ENCODE data around the gene MYPOP. TPM values are rescaled to one million over a fixed set of nuclear protein-coding genes. Genes with fewer than 3 reads are reported as not detected.

Gene MYPOP
- polyA plus RNA-seq, 3 donors, result 0.08 to 5.9 (median 0.39) TPM

DNA sequence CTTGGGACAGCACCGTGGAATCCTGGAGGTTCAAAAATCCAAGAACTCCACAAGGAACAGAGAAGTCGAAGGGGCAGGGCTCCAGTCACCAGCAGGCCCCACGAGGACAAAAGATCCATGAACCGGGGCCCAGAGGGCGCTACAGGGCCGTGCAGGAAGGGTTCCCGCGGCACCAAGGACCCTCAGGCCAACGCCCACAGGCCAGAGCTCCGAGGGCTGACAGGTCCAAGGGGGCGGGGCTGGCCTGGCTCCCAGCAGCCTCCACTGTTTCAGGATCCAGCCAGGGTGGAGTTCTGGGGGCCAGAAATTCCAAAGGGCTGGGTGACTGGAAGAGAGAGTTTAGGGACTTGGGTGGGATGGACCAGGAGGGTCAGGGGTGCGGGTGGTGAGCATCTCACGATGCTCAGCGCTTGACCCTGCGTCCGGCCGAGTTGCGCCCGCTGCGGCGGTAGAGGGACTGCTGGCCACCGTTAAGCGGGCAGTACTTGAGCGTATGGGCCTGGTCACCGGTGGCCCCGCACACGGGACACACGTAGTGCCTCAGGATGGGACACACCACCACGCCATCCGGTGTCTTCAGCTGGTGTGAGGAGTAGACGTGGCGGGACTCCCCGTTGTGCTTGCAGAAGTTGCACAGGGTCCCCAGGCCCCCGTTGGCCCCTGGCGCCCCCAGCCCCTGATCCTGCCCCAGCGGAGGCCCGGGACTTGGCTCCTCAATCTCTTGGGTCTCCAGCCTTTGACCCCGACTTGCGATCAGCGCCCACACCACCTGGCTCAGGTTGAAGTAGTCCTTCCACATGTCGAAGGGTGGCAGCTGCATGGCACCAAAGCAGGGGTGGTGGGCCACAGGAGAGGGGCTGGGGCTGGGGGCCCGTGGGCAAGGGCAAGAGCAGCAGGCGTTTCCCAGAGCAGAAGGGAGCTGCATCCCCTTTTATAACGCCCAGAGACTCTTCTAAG lies 11.7 kb upstream of the MYPOP start, which contains the start of gene NANOS2:
TSS of gene NANOS2 (minus strand) at position 905 of the 957 bp plus-strand sequence. CDS start at position 820, 85 bp downstream.
- H3K4me1 ChIP-seq (ENCODE audit: control insufficient read depth in 1 of 2, insufficient read depth in 2 of 2, low read length in 2 of 2), result no peaks in the 10 kb centered on the region
- H3K4me3 ChIP-seq (replicated peaks in 1 of 3; ENCODE audit: low read depth in 2 of 3, low read length in 3 of 3), result no peak within 1 kb of the TSS
- H3K27ac Mint-ChIP-seq, result no peak within 1 kb of the TSS
- H3K9me3 ChIP-seq (replicated peaks in 1 of 2; ENCODE audit: control insufficient read depth in 1 of 2, insufficient read depth in 1 of 2, low read length in 2 of 2), result no peaks in the 10 kb centered on the region
- no peaks in the 10 kb centered on the region for H3K36me3 ChIP-seq (replicated peaks in 1 of 2; ENCODE audit: control insufficient read depth in 1 of 2, insufficient read depth in 2 of 2, low read length in 2 of 2)
- 66% methylated on average over 39 of the region's 44 CpGs for WGBS (ENCODE audit: insufficient coverage)
- H3K4me1 Mint-ChIP-seq, result no peaks in the 10 kb centered on the region
- intact Hi-C loops (cut with micrococcal nuclease), result no loop called here
- peak within 1 kb of the TSS in 1 of 2 donors; percentile 36 for H3K4me3 Mint-ChIP-seq
- H3K36me3 Mint-ChIP-seq, result no peaks in the 10 kb centered on the region
- DNase-seq, result no peak
- peaks cover 27 to 55% (median 39%) of the 10 kb centered on the region in 3 donors for H3K27me3 Mint-ChIP-seq (ENCODE audit: low read depth in 3 of 3)
- H3K27me3 ChIP-seq (ENCODE audit: control insufficient read depth in 2 of 2, insufficient read depth in 2 of 2, low read length in 2 of 2), result peaks cover 0 to 2% of the 10 kb centered on the region in 2 donors
- TF ChIP-seq CTCF (IDR thresholded peaks at IDR 0.05), result no peak
- no peak within 1 kb of the TSS for H3K4me2 ChIP-seq (replicated peaks; ENCODE audit: extremely low read depth, low read length, poor library complexity, severe bottlenecking)
- no peaks in the 10 kb centered on the region for H3K79me2 ChIP-seq (ENCODE audit: insufficient read depth, low read length)
- no peaks in the 10 kb centered on the region for H4K20me1 ChIP-seq (ENCODE audit: insufficient read depth, low read length)
- H3K27ac ChIP-seq (ENCODE audit: low read depth in 1 of 2, low read length in 2 of 2), result no peak within 1 kb of the TSS
- no peaks in the 10 kb centered on the region for H3K9me3 Mint-ChIP-seq
- H3K9ac ChIP-seq (ENCODE audit: insufficient read depth, low read length, poor library complexity, severe bottlenecking), result no peak within 1 kb of the TSS
- H2AFZ ChIP-seq (ENCODE audit: insufficient read depth, low read depth, low read length, poor library complexity, severe bottlenecking), result no peak within 1 kb of the TSS

DNA sequence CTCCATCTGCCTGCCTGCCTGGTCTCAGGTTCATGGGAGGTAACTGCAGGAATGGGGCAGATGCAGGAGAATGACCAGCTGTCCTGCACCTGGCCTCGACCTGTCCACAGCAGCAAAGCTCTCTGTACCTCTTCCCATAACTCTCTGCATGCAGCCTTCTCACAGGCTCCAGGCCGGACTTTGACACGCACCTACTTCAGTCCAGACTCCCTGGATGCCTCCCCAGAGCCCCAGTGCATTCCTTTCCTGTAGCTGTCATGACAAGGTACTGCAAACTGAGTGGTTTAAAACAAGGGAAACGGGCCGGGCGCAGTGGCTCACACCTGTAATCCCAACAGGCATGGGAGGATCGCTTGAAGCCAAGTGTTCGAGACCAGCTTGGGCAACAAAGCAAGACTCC lies 8.9 kb upstream of the MYPOP start:
- Histone ChIP-seq H3K27me3 (ENCODE audit: control insufficient read depth in 2 of 2, insufficient read depth in 2 of 2, low read length in 2 of 2) (peaks cover 0 to 2% of the 10 kb centered on the region in 2 donors), H3K4me3 (replicated peaks in 1 of 3; ENCODE audit: low read depth in 2 of 3, low read length in 3 of 3) (no peak overlapping the region), H3K9me3 (replicated peaks in 1 of 2; ENCODE audit: control insufficient read depth in 1 of 2, insufficient read depth in 1 of 2, low read length in 2 of 2) (no peaks in the 10 kb centered on the region), H4K20me1 (ENCODE audit: insufficient read depth, low read length) (no peaks in the 10 kb centered on the region), H3K4me2 (replicated peaks; ENCODE audit: extremely low read depth, low read length, poor library complexity, severe bottlenecking) (no peak overlapping the region), H3K36me3 (replicated peaks in 1 of 2; ENCODE audit: control insufficient read depth in 1 of 2, insufficient read depth in 2 of 2, low read length in 2 of 2) (no peaks in the 10 kb centered on the region), H3K27ac (ENCODE audit: low read depth in 1 of 2, low read length in 2 of 2) (no peak overlapping the region), H2AFZ (ENCODE audit: insufficient read depth, low read depth, low read length, poor library complexity, severe bottlenecking) (peak overlapping the region; percentile 0), H3K9ac (ENCODE audit: insufficient read depth, low read length, poor library complexity, severe bottlenecking) (no peak overlapping the region), H3K4me1 (ENCODE audit: control insufficient read depth in 1 of 2, insufficient read depth in 2 of 2, low read length in 2 of 2) (no peaks in the 10 kb centered on the region), H3K79me2 (ENCODE audit: insufficient read depth, low read length) (no peaks in the 10 kb centered on the region)
- TF ChIP-seq CTCF (IDR thresholded peaks at IDR 0.05), result no peak
- 92% methylated on average over 8 of the region's 8 CpGs for WGBS (ENCODE audit: insufficient coverage)
- Mint-ChIP-seq H3K27me3 (ENCODE audit: low read depth in 3 of 3) (peaks cover 24 to 43% (median 31%) of the 10 kb centered on the region in 3 donors), H3K36me3 (no peaks in the 10 kb centered on the region), H3K4me1 (no peaks in the 10 kb centered on the region), H3K27ac (peak overlapping the region in 2 of 7 donors; percentile 16 to 23), H3K9me3 (no peaks in the 10 kb centered on the region), H3K4me3 (no peak overlapping the region)
- no peak for DNase-seq
- intact Hi-C loops (cut with micrococcal nuclease), result no loop called here

Data from CD14-positive monocyte (primary cell).